ENCODE results near the gene ZBTB7C.

The ZBTB7C gene

DNA sequence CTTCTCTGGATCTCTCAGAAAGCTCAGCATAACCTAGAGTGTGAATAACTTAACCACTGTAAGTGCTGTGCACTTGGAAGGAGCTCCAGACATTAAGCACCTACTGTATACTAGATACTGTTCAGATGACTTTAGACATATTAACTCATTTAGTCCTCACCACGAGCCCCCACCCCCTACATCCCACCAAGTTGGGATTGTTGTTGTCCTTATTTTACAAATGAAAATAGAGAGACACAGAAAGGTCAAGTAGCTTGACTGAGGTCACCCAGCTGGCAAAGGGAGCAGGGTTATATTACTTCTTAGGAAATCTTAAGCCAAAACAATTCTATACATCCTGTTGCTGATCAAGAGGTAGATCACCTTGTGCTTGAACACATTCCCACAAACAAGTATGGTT is 244.5 kb downstream of the ZBTB7C start:
- Histone ChIP-seq H4K20me1 (ENCODE audit: low read depth, low read length) (no peaks in the 10 kb centered on the region), H3K9me2 (replicated peaks; ENCODE audit: insufficient read depth, low read length) (no peaks in the 10 kb centered on the region), H3K4me2 (ENCODE audit: low read depth, low read length, poor library complexity, severe bottlenecking) (no peak overlapping the region), H3K27me3 (ENCODE audit: low read length) (no peaks in the 10 kb centered on the region), H2AFZ (ENCODE audit: low read depth, low read length, severe bottlenecking) (no peak overlapping the region), H3K79me2 (ENCODE audit: insufficient read depth, low read length) (no peaks in the 10 kb centered on the region), H3K4me3 (ENCODE audit: insufficient read depth, low read length, poor library complexity, severe bottlenecking) (no peak overlapping the region), H3F3A (ENCODE audit: insufficient read depth) (no peaks in the 10 kb centered on the region), H3K9me3 (ENCODE audit: insufficient read depth, low read length) (no peaks in the 10 kb centered on the region), H3K9ac (ENCODE audit: low read length) (no peak overlapping the region), H3K36me3 (ENCODE audit: low read length) (no peaks in the 10 kb centered on the region), H3K27ac (ENCODE audit: low read depth, low read length) (no peak overlapping the region)
- no peak for TF ChIP-seq CTCF (IDR thresholded peaks at IDR 0.05; ENCODE audit: insufficient read depth, low read length, poor library complexity, severe bottlenecking)
- TF ChIP-seq EZH2phosphoT487 (conservative IDR thresholded peaks at IDR 0.05; ENCODE audit: low read length) = no peak

GRCh38 chr18:48164116-48164515 is 245.1 kb downstream of the ZBTB7C start:
- Histone ChIP-seq H4K20me1 (ENCODE audit: low read depth, low read length) (no peaks in the 10 kb centered on the region), H3K9me2 (replicated peaks; ENCODE audit: insufficient read depth, low read length) (no peaks in the 10 kb centered on the region), H3K27me3 (ENCODE audit: low read length) (no peaks in the 10 kb centered on the region), H3K9me3 (ENCODE audit: insufficient read depth, low read length) (no peaks in the 10 kb centered on the region), H3K4me2 (ENCODE audit: low read depth, low read length, poor library complexity, severe bottlenecking) (no peak overlapping the region), H3K27ac (ENCODE audit: low read depth, low read length) (no peak overlapping the region), H3F3A (ENCODE audit: insufficient read depth) (no peaks in the 10 kb centered on the region), H3K4me3 (ENCODE audit: insufficient read depth, low read length, poor library complexity, severe bottlenecking) (no peak overlapping the region), H2AFZ (ENCODE audit: low read depth, low read length, severe bottlenecking) (no peak overlapping the region), H3K9ac (ENCODE audit: low read length) (no peak overlapping the region), H3K36me3 (ENCODE audit: low read length) (no peaks in the 10 kb centered on the region), H3K79me2 (ENCODE audit: insufficient read depth, low read length) (no peaks in the 10 kb centered on the region)
- no peak for TF ChIP-seq CTCF (IDR thresholded peaks at IDR 0.05; ENCODE audit: insufficient read depth, low read length, poor library complexity, severe bottlenecking)
- TF ChIP-seq EZH2phosphoT487 (conservative IDR thresholded peaks at IDR 0.05; ENCODE audit: low read length) = no peak

- Histone ChIP-seq H3K27me3 (ENCODE audit: low read length) (no peaks in the 10 kb centered on the region), H3K9me2 (replicated peaks; ENCODE audit: insufficient read depth, low read length) (no peaks in the 10 kb centered on the region), H2AFZ (ENCODE audit: low read depth, low read length, severe bottlenecking) (no peak overlapping the region), H4K20me1 (ENCODE audit: low read depth, low read length) (no peaks in the 10 kb centered on the region), H3K27ac (ENCODE audit: low read depth, low read length) (no peak overlapping the region), H3F3A (ENCODE audit: insufficient read depth) (no peaks in the 10 kb centered on the region), H3K36me3 (ENCODE audit: low read length) (no peaks in the 10 kb centered on the region), H3K4me3 (ENCODE audit: insufficient read depth, low read length, poor library complexity, severe bottlenecking) (no peak overlapping the region), H3K9ac (ENCODE audit: low read length) (no peak overlapping the region), H3K9me3 (ENCODE audit: insufficient read depth, low read length) (no peaks in the 10 kb centered on the region), H3K79me2 (ENCODE audit: insufficient read depth, low read length) (no peaks in the 10 kb centered on the region), H3K4me2 (ENCODE audit: low read depth, low read length, poor library complexity, severe bottlenecking) (no peak overlapping the region)
- TF ChIP-seq CTCF (IDR thresholded peaks at IDR 0.05; ENCODE audit: insufficient read depth, low read length, poor library complexity, severe bottlenecking) (no peak), EZH2phosphoT487 (conservative IDR thresholded peaks at IDR 0.05; ENCODE audit: low read length) (no peak)
These were observed 245.5 kb downstream of the ZBTB7C start for GRCh38 chr18:48163738-48164115.

Data from SU-DHL-6 (cell line).